Stimulated activated CD4-positive, alpha-beta T cell treated with anti-CD3 and anti-CD28 coated beads, Interleukin-15, amount 100 ng/mL, for 1 hour (primary cell): ENCODE measurements around the gene KIAA1614.
"Not testable (repeated sequence)": the region's sequence is repeated elsewhere in the genome, so short reads cannot be mapped to it uniquely, and the experiment has no call there.

Experiments used
- DNase-seq, 2 donors: peaks; one replicate each; pipeline ENCODE4 v3.0.0-alpha.2; 2020; ENCODE audit warnings: low read depth in 1 of 2, low spot score in 1 of 2

Gene KIAA1614

GRCh38 chr1:180945151-180945550 is 32.5 kb downstream of the KIAA1614 start:
- no peak for DNase-seq

GRCh38 chr1:180945551-180945950 is 32.9 kb downstream of the KIAA1614 start:
- no peak for DNase-seq

DNA sequence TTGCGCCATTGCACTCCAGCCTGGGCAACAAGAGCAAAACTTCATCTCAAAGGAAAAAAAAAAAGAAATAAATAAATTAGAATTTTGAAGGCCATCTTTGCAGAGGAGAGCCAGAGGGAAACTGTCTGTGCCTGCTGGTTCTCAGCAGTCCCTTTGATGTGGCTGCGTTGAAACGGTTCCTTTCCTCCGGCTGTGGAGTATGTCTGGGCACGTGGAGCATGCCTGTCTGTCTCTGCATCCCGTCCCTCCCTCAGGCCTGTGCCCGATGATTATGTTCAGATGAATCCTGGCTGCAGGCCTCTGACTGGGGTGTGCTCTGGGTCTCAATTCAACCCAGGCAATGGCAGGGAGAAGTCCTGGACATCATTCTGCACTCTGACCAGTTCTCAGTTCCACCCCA is 33.4 kb downstream of the KIAA1614 start:
- DNase-seq: no peak

DNA sequence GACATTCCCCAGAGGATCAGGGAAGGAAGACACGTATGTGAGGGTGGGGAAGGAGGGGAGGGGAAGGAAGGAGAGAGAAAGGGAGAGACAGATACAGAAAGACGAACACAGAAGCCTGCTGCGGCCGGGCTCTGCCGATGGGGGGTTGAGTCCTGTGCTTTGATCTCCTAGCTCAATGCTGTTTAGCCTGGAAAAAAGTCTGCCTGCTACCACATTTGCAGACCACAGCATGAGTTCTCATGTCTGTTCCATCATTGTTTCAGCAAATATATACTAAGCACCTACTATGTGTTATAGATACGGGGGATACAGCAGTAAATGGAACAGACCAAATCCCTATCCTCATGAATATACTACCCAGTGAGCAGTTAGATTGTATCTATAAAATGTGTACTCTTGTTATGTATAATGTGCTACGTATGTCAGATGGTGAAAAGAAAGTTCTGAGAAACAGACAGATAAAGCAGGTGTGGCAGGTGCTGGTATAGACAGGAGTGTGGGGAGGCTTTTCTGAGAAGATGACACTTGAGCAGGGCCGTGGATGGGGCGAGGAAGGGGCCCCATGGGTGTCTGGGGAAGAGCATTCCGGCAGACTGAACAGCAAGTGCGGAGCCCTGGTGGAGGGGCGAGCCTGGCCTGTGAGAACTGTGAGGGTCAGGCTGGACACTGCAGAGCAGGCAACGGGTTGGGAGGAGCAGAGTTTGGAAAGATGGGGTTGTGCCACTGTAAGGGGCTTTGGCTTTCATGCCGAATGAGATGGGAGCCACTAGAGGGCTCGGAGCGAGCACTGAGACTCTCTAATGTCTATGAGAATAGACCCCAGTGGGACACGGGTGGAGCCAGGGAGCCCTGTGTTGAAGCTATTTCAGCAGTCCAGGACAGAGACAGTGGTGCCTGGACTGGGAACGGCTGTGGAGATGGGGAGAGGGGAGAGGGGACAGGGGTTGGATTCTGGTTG is 34.1 kb downstream of the KIAA1614 start:
- DNase-seq: no peak

GRCh38 chr1:180947499-180947885 is 34.8 kb downstream of the KIAA1614 start:
- DNase-seq: no peak

GRCh38 chr1:180947901-180948640 is 35.4 kb downstream of the KIAA1614 start:
- DNase-seq: no peak

GRCh38 chr1:180948641-180949615 is 36.2 kb downstream of the KIAA1614 start:
- DNase-seq: no peak

GRCh38 chr1:180949616-180950000 is 36.9 kb downstream of the KIAA1614 start:
- no peak for DNase-seq

- no peak for DNase-seq
These were observed 37.6 kb downstream of the KIAA1614 start for GRCh38 chr1:180950321-180950720.

DNA sequence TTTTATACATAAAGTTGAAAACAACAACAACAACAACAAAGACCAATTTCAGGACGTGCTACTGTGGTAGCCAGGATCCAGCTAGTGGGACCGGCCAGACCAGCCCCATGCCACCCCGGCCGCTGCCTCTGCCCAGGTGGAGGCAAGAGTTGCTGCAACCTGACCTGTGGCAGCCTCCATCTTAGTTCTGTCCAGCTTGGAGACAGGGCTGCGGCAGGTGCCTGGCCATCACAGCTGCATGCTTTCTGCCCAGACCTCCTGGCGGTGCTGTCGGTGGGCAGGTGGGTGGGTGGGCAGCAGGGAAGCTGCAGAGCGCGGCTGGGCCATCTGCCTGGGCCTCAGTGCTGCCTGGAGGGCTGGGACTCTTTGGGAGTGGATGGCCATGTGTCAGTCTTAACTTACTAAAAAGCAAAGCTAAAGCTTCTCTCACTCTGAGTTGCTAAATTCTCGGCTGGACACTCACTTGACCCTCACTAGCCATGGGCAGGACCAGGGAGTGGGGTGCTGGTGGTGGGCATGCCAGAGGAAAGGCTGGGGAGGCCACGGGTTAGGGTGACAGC is 38.6 kb downstream of the KIAA1614 start:
- DNase-seq: no peak

DNA sequence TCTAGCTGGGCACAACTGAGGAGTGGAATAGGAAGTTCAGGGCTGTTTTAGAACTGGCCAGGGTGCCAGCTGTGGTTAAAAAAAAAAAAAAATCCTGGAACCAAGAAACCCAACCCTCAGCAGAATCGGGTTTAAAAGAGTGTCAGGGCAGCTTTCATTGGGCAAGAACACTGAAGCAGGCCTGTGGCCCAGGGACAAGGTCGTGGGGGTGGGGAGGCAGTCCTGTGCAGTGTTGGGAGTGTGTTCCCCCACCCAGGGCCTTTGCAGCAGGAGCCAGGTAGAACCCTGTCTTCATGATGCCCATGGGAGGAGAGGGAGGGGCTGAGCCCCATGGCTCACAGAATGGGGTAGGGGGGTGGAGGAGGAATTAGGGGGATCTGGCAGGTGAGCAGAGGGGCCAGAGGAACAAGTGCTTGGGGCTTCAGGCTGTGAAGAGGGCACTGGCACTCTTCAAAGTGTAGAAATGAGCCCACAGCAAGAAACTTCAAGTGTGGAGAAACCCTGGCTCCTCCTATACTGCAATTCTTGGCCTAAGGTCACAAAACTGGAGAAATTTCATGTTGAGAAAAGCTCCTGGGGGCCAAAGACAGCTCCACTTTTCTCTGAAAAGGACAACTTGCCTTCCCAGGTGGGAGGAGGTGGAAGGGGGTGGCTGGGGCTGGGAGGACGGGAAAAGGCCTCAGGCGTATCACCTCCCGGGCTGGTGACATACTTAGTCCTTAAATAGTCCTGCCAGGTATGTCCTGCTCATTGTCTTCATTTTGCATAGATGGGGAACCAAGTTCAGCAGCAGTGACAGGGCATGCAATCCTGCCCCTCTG is 39.3 kb downstream of the KIAA1614 start:
- no peak for DNase-seq

DNA sequence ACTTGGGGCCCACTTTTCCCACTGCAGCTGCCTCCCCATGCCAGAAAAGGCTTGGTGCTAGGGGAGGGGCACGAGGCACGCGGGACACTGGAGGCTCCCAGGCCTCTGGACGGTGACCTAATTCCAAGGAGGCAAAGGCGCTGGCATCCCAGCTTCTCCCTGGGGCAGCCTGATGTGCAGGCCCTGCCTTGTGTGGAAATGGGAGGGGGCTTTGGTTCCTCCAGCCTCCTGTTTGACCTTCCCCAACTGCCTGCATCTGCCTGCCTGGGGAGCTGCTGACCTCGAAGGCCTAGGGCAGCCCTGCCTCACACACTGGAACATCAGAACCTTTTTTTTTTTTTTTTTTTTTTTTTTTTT is 39.9 kb downstream of the KIAA1614 start:
- DNase-seq: no peak

- no peak for DNase-seq
These were observed 40.8 kb downstream of the KIAA1614 start for GRCh38 chr1:180953291-180954004.

DNA sequence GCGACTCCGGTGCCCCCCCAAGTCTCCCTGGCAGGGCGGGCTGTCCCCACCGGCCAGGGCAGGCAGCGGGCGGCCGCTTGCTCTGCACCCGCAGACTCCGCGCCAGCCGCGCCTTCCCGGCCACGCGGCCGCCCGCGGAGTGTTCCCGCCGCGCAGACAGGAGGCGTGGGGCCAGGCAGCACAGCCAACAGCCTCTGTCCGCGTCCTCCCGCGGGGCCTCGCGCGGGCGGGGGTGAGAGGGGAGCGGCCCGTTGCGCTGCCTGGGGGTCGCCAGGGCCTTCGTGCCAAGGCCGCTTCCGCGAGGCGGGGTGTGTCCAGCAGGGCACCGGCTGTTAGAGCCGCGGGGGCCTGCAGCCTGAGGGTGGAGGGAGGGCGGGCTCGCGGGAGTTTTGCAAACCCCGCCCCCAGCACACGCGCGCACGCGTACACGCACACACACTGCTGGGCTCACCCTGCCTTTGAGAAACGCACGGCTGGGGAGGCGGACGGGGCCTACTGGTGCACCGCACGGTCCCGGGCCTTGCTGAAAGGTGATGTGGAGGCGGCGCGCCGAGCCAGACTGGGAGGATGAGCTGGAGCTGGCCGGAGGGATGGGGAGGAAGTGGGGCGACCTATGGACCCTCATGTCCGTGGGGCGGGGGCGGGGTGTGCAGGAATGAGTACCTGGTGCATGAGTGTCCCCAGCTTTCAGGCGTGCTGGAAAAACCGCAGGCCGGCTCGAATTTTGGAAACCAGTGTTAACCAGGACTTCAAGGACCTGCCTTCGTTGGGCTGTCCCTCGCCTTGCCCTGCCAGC is 41.5 kb downstream of the KIAA1614 start:
- peak; percentile 27 to 54 for DNase-seq

- DNase-seq: no peak
These were observed 42.1 kb downstream of the KIAA1614 start for GRCh38 chr1:180954801-180955165.

- DNase-seq: no peak
These were observed 43.4 kb downstream of the KIAA1614 start for GRCh38 chr1:180956028-180956640.

DNA sequence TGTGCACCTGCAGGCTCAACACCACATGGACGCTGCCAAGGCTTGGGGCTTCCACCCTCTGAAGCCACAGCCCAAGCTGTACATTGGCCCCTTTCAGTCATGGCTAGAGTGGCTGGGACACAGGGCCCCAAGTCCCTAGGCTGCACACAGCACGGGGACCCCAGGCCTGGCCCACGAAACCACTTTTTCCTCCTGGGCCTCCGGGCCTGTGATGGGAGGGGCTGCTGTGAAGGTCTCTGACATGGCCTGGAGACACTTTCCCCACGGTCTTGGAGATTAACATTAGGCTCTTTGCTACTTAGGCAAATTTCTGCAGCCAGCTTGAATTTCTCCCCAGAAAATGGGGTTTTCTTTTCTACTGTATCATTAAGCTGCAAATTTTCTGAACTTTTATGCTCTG is 46.9 kb downstream of the KIAA1614 start:
- DNase-seq: not testable (repeated sequence)

GRCh38 chr1:180961622-180962021 is 48.9 kb downstream of the KIAA1614 start:
- DNase-seq: no peak
